Prostate gland (tissue), 2 donors: ENCODE data around the gene IL24.

Experiments used
- POLR2A ChIP-seq: fragments of 450-650 bp; IDR thresholded peaks from one replicate; pipeline ENCODE4 v1.6.1; 2016; ENCODE audit warnings: antibody characterized with exemption, mild to moderate bottlenecking
- TF ChIP-seq, protein P1 (sequence below), 4 experiments: fragments of 200-600 bp in 2 of 4; fragments of 450-650 bp in 2 of 4; sonication (generic) in 2 of 4; IDR thresholded peaks; 1 replicate in 3 of 4; 2 replicates in 1 of 4; pipeline ENCODE4 v1.5.1; 2016 to 2019; ENCODE audit warnings: antibody characterized with exemption in 4 of 4, mild to moderate bottlenecking in 2 of 4, moderate library complexity in 2 of 4

DNA sequence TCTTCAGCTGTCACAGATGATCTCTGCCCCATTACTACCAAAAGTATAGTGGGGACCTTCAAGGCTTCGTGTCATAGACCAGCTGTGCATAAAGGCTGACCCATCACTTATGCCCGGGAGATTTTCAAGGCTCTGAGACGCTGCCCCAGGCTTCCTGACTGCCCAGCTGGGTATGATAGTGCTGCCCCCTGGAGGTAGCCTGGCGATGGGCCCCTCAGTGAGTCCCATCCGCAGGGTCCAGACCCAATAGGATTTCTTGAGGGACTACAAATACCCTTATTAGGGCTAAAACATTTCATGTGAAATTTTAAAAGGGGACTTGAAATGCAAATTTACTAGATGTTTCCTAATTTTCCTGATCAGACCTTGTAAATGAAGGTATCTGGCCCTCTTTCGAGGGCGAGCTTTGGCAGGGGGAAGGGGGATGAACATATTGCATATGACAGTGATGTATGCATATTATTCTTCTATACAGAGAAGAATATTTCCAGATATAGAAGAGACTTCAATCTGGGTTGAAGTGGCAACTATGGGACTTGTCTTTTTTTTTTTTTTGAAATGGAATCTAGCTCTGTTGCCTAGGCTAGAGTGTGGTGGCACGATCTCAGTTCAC lies 36.2 kb downstream of the IL24 start:
- TF ChIP-seq, protein P1, sequence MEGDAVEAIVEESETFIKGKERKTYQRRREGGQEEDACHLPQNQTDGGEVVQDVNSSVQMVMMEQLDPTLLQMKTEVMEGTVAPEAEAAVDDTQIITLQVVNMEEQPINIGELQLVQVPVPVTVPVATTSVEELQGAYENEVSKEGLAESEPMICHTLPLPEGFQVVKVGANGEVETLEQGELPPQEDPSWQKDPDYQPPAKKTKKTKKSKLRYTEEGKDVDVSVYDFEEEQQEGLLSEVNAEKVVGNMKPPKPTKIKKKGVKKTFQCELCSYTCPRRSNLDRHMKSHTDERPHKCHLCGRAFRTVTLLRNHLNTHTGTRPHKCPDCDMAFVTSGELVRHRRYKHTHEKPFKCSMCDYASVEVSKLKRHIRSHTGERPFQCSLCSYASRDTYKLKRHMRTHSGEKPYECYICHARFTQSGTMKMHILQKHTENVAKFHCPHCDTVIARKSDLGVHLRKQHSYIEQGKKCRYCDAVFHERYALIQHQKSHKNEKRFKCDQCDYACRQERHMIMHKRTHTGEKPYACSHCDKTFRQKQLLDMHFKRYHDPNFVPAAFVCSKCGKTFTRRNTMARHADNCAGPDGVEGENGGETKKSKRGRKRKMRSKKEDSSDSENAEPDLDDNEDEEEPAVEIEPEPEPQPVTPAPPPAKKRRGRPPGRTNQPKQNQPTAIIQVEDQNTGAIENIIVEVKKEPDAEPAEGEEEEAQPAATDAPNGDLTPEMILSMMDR (IDR thresholded peaks at IDR 0.05): peak in 2 of 4 experiments; percentile 7 to 31
- TF ChIP-seq POLR2A: no peak
